HG02943 (cell line): Measurements from ENCODE around the gene PKDREJ.

Source experiments
- ATAC-seq: cut with Tn5 transposase; IDR thresholded peaks from one replicate; pipeline ENCODE4 v1.9.1; 2021; ENCODE audit warnings: mild to moderate bottlenecking, low read depth, moderate library complexity; ENCODE audit not compliant: unreplicated experiment

PKDREJ gene

DNA sequence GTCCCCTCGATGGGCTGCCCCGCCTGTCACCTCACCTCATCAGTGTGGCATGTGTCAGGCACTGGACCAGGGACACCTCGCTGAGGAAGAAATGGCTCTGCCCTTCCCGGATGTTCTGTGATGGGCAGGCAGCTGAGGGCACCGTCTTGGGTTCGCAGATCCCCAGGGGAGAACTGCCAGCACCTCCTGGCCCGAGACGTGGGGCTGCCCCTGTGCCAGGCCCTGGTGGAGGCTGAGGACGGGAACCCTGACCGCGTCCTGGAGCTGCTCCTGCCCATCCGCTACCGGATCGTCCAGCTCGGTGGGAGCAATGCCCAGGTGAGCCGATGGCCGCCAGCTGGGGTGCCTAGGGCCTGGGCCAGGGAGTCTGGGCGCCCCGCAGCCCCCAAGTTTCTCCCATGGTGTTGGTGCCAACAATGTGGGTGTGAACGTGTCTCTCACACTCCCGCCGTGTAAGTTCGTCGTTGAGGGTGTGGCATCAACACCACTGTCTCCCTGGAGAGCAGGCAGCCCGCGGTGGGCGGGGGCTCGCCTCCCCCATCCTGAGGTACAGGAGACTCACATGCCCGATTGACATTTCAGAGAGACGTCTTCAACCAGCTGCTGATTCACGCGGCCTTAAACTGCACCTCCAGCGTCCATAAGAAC lies 26.2 kb upstream of the PKDREJ start:
- ATAC-seq = no peak

DNA sequence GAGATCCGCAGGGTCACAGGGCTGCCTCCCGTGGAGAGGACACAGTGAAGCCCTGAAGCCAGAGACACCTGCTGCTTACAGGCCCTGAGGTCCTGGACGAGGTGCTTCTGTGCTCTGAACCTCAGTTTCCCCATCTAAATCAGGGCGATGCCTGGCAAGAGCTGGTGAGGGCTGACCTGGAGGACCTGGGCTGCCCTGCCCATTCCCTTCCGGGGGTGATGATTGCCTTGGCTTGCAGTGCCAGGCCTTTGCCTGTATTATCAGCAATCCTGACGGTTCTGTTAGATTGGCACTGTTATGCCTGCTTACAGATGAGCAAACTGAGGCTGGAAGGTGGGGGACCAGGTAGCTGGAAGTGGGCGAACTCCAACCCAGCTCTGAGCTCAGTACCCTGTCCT lies 25.7 kb upstream of the PKDREJ start:
- ATAC-seq = no peak

DNA sequence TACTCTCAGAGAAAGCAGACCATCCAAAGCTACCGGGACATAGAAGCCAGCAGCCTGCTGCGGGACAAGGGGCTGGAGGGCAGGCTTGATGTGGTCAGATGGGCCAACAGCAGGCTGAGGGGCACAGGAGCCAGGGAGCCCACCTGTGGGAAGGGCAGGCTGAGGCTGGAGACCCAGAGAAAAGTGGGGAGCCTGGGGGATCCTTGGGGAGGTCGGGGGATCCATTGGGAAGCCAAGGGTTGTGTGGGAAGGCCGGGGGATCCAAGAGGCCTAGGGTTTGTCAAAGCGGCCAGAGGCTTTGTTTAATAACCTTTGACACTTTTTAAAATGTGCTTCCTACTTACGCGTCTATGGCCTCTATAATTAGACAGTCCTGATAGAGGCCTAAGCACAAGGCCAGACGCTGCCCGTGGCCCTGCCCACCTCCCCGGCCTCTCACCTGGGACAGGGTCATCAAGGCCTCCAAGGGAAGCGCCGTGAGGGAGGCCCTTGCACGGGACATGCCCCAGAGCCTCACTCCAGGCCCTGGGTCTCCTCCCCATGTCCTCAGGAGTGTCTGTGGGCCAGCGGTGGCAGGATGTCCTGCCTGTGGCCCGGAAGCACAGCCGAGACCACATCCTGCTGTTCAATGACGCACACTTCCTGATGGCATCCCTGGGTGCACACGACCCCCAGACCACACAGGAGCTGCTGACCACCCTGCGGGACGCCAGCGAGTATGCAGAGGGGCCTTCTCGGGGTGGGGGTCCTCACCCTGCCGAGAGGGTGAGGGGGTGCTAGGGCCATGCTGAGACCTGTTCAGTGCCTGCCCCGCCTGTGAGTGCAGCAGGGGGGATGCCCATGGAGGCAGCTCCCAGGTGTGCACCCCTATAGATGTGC lies 25.0 kb upstream of the PKDREJ start:
- ATAC-seq = no peak

DNA sequence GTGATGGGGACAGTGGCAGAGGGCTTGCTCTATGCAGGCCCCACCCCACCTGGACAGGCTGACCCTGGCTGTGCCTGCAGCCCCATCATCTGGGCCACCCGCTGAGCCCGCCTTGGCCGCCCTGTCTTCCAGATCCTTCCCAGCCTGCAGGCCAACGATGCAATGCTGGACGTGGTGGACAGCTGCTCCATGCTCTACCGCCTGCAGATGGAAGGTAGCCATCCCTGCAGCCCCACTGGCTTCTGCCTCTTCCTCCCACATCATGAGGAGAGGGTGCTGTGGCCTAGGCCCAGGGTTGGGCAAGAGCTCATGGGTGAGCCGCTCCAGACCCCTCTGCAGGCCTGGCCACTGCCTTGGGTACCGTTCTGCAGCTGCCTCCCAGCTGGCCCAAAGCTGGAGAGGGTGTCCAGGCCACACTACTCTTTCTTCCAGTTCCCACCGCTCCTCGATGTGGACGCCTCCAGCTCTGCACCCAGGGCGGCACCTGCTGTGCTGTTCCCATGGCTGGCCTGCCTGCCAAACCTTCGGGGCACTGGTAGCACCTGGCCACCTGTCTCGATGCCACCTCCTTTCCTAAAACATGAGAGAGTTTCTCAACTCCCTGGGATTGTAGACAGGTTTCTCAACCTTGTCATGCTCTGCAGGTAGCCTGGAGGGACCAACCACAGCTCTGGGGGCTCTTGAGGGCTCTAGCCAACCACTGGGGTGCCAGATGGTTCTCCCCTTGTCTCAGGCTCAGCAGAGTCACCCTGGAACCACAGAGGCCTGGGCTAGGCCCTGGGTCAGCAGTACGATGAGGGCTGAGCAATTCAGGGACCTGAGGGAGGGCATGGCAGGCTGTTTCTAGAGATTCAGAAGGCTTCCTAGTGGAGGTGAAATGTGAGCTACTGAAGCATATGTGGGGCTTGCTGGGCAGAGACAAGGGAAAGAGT lies 24.1 kb upstream of the PKDREJ start:
- ATAC-seq = no peak

DNA sequence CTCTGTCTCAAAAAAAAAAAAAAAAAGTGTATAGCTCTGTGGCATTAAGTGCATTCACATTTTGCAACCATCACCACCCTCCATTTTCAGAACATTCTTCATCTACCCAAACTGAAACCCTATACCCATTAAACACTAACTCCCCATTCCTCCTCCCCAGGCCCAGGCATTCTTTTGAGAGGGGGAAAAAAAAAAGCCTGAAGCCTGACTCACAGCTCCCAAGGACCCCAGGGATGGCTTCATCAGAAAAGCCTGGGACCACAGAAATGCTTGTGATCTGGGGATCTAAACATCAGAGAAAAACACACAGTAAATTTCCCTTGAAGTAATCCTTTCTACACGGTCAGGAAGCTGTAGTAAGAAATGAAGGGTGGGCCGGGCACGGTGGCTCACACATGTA lies 22.9 kb upstream of the PKDREJ start:
- ATAC-seq = no peak

DNA sequence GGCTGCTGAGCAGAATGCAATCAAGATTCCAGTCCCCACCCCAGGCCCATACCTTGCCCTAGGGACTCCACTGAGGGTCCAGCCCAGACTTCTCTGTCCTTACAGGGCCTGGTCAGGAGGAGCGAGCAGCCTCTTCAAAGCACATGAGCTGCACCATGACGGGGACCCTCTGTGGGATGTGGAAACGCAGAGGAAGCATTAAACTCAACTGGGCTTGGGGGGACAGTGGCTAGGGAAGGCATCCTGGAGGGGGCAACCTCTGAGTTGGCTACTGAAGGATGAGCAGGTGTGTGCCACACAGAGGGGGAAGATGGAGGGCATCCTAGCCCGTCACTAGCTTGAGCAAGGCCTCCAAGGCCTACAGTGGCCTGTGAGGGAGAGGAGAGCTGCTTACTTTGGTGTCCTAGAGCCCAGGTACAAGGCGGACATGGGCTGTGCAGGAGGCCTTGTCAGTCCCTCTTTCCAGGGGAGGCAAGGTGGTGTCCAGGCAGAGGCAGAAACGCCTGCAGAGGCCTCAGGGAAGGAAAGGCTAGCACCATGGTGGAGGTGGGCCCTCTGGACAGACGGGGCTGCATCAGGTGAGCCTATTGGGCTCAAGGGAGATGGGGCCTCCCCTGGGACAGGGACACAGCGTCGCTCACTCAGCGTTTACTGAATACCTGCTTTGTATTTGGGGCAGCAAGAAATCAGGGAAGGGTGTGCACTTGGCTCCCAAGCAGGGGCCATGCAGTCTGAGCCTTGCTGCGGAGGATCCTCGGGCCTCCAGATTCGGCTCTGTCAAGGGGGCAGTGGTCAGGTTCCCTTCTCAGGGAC lies 18.9 kb upstream of the PKDREJ start:
- no peak for ATAC-seq

DNA sequence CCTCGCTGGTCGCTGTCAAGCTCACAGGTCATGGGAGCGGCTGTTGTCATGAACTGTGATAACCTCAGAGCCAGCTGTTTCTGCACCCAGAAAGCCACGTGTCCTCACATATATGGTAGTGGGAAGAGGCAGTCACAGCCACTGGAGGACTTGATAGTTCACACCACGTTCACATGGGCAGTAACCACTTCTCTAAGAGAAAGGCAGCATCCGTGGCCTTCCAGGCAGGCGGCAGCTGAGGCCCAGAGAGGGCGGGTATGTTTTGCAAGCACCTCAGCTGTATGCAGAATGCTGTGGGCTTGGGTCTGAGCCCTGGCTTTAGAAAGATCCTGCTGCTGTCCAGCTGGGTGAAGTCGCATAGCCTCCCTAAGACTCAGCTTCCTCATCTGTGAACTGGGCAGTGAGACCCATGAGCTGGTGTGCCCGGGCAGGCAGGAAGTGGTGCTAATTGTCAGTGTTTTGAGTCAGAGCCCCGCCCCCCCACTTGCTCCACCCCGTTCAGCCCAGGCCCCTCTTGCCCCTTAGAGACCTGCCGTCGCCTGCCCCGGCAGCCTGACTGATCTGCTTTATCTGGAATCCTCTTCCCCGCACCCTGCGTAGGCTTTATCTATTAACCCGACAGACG lies 18.0 kb upstream of the PKDREJ start:
- ATAC-seq = no peak

DNA sequence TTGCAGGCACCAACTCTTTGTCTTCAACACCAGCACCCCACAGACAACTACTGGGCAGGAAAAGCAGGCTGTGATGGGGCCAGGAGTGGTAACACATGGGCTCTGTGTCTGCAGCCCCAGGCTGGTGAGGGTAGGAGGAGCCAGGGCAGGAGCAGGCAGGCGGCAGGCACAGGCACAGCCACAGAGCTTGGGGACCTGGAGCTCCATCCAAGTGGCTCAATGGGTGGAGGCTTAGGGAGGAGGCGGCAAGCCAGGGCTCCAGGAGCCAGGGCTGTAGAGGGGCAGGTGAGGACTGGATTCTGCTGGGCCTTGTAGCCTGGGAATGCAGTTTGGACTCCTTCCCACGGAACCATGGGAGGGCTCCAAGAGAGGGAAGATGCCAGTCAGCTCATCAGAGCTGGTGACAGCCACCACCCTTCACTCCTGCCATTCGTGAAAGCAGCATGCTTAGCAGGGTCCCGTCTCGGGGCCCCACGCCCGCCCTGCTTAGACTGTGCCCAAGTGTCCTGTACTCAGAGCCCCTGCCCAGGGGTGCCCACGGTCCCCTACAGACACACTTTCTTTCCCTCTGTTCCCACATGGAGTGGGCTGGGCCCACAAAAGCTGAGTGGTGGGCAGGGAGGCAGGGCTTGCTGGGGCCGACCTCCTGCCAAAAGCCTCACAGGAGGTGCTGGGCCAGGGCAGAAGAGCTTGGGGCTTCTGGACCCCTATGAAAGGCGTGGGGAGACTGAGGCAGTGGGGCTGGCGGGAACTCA lies 17.1 kb upstream of the PKDREJ start:
- no peak for ATAC-seq

DNA sequence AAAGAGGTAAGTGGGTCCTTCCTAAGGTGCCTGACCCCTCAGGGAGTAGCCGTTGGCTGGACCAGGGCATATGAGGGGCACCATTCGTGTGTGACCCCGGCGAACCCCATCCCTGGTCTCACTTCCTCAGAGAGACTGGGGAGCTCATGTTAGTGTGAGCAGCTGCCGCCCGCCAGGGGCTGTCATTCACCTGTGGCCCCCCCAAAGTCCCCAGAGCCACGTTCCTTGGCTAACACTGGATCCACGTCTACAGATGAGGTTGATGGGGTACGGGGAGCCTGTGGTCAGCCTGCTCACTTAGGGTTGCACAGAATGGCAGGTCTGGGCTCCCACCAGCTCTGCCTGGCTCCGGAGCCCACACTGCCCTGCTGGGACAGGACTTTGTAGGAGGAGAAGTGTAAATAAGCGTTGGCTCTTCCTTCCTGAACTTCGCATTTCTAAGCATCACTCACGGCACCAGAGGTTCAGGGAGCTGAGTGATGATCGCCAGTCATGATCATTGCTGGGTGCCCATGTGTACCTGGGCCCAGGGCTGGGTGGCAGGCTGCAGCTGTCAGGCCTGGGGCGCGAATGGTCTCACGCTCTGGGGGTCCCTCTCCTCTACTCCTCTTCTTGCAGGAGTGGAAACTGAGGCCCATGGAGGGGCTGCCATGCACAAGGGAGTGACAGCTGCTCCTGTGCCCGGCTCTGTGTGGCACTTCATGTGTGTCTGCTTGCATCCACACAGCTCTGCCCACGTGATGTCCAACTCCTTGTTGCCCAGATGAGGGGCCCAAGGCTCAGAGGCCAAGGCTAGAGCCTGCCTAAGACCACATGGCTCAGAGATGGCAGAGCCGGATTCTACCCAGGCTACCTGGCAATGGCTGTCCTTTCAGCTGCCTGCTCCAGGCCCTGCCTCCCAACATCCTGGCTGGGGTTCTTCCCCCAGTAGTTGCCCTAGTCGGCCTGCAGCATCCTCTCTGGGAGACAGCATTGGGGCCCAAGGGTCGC lies 15.8 kb upstream of the PKDREJ start:
- ATAC-seq = no peak

DNA sequence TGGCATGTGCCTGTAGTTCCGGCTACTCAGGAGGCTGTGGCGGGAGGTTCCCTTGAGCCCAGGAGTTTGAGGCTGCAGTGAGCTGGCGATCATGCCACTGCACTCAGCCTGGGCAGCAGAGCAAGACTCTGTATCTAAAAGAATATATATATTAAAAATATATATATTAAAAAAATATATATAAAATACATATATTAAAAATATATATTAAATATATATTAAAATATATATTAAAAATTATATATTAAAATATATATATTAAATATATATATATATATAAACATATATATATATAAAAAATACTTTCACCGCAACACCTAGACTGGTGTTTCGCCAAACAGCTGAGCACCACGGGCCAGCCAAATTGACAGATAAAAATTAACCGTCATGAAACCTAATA lies 13.4 kb upstream of the PKDREJ start:
- no peak for ATAC-seq

DNA sequence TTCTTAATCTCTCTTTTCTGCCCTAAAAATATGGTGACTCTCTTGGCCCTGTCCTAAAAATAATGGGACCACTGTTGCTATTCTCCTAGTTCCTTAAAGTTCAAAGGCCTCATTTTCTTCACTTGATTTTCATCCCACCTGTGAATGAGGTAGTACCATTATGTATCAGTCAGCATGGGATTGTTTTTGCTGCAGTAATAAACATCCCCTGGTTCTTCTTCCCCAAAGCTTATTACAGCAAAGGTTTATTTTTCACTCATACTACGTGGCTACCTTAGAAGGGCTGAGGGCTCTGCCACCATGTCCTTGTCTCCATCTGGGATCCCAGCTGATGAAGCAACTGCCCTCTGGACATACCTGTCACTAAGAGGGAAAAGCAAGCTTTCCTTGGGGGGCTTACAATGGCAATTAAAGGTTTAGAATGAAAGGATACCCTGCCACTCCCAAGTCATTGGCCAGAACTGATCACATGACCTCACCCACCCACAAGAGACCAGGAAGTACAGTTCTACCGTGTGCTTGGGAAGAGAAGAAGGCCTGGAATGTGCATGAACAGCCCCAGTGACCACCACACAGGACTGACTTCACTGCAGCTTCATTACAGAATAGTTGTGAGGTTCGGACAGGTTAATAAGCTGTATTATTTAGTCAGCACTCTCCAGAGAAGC lies 12.4 kb upstream of the PKDREJ start:
- ATAC-seq = no peak

DNA sequence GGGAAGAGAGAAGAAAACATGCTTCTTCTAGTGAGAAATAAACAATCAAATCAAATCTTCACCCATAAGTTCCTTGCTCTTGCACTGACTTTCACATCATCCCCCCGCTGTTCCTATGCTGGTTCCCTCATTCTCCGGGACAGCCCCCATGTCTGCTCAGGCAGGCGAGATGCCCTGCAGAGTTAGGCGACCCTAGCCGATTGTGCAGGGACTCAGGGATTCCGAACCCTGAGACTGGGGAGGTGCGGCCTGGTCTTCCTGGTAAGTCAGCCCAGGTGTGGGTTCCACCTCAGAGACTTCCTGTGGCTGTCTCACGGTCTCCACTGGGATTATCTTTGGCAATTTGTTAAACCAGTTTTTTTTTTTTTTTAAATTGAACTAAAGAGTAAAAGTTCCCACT lies 11.2 kb upstream of the PKDREJ start:
- no peak for ATAC-seq

DNA sequence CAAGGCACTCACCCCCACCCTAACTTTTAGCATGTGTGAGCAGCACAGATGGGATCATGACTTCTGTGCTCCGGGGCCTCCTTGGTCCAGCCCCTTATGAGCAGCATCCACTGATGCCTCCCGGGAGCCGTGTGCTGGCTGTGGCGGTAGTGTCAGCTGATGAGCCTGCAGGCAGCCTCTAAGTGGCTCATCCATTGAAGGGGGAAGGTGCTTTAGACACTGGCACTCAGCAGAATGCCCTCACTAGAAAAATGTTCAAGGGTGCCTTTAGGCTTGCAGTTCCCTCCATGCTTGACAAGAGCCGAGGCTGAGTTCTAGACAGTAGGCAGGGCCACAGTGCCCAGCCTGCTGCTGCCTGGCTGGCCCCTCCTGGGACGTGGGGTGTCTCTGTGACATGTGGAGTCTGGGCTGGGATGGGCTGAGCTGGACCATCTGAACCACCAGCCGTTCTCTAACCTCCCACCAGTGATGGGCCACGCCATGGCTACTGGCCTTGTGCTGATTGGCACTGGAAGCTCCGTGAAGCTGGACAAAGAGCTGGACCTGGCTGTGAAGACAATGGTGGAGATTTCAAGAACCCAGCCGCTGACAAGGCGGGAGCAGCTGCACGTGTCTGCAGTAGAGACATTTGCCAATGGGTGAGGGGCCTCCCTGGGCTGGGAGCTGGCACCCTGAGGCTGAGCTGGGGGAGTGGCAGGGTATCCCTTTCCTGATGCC lies 10.4 kb upstream of the PKDREJ start:
- ATAC-seq = no peak

DNA sequence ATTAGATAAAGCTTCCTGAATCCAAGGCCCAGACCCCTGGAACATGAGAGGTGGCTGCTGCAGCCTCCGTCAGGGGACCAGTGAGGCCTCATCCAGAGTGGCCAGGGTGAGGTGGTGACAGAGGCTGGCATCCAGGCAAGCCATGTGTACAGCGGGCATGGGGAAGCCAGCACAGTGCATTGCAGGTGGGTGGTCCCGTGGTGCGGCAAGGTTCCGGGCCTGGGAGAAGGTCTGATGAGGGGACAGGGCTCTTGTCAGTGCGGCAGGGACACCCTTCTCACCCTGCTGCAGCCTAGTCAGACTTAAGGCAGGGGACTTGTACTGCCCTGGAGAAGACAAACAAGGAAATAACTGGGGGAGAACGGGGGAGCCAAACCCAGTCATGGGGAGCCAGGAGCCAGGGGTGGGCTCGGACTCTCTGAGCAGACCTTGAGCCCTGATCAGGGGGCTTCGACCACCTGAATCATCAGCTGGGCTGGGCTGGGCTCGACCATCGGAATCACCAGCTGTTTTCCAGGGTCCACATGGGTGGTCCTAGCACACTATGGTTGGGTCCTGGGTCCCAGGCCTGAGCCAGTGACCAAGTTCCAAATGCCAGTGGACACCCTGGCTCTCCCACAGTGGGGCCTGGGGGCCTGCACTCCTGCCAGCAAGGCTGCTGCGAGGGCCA lies 9.8 kb upstream of the PKDREJ start:
- no peak for ATAC-seq

DNA sequence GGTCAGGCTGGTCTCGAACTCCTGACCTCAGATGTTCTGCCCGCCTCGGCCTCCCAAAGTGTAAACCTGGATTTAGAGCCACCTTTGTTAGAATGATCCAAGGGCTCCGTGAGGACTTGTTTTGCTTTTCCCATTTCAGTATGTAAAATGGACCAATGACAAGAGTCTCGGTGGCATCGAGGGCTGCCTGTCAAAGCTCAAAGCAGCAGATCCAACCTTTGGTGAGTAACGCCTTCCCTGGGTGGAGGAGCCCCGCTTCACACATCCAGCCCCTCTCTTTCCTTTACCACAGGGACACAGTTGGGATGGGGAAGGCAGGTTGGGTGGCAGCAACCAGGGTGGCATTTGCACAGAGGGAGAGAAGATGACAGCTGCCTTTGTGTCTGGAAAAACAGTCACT lies 9.1 kb upstream of the PKDREJ start:
- no peak for ATAC-seq

DNA sequence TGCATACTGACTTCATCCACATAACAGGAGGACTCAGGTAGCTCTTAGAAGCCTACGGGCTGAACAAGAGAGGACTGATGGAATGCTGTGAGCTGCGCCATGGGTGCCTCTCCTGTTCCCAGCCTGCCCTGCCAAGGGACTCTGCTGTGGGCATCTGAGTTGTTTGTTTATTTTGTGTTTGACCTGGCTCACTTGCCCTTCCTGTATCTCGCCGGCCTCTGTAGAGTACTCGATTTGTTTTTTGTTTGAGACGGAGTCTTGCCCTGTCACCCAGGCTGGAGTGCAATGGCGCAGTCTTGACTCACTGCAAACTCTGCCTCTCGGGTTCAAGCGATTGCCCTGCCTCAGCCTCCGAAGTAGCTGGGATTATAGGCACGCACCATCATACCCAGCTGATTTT lies 6.4 kb upstream of the PKDREJ start:
- ATAC-seq = no peak
